OCI-LY7 (cell line): ENCODE measurements around the gene CLRN3.

ENCODE experiments used
- CTCF ChIP-seq: fragments of 200-600 bp; sonication (generic); conservative IDR thresholded peaks from 2 replicates; pipeline ENCODE4 v1.5.1; 2014; ENCODE audit warnings: mild to moderate bottlenecking, antibody characterized with exemption, low read length, moderate library complexity, mixed read lengths
- EZH2phosphoT487 ChIP-seq: fragments of 200-600 bp; sonication (generic); IDR thresholded peaks from 2 replicates; pipeline ENCODE4 v1.6.1; 2018; ENCODE audit warnings: low read depth, borderline replicate concordance, mild to moderate bottlenecking, mixed run types, antibody characterized with exemption, low read length, moderate library complexity, mixed read lengths

GRCh38 chr10:127855591-127855881 is 37.2 kb downstream of the CLRN3 start:
- TF ChIP-seq CTCF (no peak), EZH2phosphoT487 (no peak)
